NCI-H748 (cell line): ENCODE measurements around the gene TEKT5.
A peak's percentile ranks its signal among the peaks of the same experiment; 100 is the strongest.
"Not testable (repeated sequence)": the region's sequence is repeated elsewhere in the genome, so short reads cannot be mapped to it uniquely, and the experiment has no call there.

Experiments used
- DNase-seq: peaks from one replicate; lab custom pipeline; 2025; ENCODE audit not compliant: unreplicated experiment; lab: John Stamatoyannopoulos, UW

The TEKT5 gene

GRCh38 chr16:10637337-10638037 is 57.2 kb downstream of the TEKT5 start:
- DNase-seq, result no peak

DNA sequence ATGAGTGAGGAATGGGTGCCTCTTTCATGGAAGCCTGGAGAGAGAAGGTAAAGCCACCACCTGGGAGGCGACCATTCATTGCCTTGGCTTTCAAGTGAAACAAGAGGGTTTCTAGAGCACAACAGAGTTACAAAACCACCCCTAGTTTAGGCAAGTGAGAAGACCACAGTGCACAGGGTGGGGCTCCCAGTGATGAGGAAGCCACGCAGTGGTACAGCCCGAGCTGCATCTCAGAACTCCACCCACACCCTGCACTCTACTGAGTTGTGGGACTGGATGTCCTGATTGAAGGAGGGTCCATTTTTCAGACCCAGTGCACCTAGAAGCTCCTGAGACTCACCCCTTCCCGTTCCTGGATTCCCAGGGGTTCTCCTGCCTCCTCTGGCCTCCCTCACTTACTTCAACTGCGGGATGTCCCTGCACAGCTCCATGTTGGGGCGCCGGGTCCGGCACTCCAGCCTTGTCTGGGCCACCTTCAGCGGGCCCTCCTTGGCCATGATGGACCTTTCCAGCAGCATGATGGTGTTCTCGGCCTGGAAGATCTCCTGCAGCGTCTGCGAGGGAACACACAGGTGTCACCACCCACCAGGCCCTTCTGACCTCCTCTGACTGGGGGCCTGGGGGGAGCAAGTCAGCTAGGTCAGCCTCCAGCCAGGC is 59.2 kb downstream of the TEKT5 start:
- no peak for DNase-seq

GRCh38 chr16:10633429-10633828 is 61.3 kb downstream of the TEKT5 start:
- not testable (repeated sequence) for DNase-seq

DNA sequence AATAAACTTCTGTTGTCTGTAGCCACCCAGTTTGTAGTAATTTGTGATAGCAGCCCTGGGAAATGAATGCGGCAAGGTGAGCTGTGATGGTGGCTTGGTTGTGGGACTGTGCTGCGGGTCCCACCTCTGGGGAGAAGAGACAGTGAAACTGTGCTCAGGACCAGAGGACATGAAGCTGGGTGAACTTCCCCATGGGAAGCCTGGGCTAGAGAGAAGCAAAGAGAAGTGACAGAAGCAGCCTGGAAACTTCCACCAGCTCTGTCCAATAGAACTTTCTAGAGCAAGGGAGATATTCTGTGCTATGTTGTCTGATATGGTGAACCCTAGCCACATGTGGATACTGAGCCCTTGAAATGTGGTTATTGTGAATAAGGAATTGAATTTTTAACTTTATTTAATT is 62.8 kb downstream of the TEKT5 start:
- DNase-seq, result no peak

DNA sequence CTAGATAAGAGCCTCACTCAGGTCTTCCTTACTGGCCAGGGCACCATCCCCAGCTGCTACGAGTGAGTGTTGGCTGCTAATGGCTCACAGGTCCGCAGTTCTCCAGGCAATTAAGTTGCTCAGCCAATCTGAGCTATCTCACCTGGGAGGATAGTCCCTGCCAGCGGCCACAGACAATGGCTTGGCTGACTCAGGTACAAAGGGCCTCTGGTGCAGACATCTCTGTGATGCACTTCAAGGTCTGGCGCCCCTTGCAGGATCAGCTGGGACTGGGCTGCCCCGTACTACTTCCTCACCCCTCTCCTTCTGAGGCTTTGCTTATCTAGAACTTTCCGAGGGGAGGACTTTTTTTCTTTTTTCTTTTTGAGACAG is 65.2 kb downstream of the TEKT5 start:
- peak; percentile 3 for DNase-seq

- no peak for DNase-seq
Measured at GRCh38 chr16:10625595-10626357, 69.0 kb downstream of the TEKT5 start.

GRCh38 chr16:10624527-10624926 is 70.2 kb downstream of the TEKT5 start:
- peak; percentile 7 for DNase-seq

DNA sequence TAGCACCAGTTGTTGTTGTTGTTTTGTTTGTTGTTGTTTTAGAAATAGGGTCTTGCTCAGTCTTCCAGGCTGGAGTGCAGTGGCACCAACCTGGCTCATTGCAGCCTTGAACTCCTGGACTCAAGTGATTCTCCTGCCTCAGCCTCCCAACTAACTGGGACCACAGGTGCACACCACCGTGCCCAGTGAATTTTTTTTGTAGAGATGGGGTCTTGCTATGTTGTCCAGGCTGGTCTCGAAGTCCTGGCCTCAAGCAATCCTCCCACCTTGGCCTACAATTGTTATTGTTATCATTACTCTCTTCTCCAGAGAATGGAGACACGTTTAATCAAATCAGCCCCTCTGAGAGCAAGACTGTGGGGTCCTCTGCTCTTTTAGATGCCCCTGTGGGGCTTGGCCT is 71.7 kb downstream of the TEKT5 start:
- DNase-seq, result no peak

DNA sequence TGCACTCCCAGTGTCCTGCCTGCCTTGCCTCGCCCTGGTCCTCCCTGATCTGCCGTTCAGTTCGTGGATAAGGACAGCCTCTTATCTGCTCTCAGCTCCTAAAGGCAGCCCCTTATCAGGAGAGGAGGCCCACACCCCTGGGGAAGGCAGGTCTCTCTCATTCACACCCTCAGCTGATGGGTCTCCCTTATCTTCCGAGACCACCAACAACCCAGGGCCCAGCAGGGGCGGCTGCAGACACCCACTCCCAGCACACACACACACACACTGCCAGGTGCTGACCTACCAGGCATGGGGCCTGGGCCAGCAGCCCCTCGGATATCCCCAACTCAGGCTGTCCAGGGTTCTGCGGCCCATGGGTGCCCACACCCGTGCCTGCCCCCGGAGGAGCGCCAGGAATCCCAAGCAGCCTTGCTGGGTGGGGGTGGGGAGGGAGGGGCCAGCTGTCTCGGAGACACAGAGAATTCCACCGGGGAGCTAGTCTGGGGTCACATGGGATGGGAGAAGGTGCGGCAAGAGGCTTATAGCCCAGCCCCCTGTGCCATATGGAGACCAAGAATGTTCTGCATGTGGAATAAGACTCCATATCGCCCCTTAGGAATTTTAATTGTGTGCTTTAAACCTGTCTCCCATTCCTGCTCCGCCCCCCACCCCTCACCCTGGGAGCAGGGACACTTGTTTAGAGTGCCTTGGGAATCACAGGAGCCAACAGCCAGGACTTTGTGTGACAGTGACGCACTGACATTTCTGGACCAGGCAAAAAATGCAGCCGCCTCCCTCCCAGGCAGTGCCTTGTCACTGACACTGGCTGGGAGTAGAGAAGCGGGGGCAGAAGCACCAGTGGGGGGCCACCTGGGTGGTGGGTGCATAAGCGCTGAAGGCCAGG is 72.5 kb downstream of the TEKT5 start:
- DNase-seq, result no peak

DNA sequence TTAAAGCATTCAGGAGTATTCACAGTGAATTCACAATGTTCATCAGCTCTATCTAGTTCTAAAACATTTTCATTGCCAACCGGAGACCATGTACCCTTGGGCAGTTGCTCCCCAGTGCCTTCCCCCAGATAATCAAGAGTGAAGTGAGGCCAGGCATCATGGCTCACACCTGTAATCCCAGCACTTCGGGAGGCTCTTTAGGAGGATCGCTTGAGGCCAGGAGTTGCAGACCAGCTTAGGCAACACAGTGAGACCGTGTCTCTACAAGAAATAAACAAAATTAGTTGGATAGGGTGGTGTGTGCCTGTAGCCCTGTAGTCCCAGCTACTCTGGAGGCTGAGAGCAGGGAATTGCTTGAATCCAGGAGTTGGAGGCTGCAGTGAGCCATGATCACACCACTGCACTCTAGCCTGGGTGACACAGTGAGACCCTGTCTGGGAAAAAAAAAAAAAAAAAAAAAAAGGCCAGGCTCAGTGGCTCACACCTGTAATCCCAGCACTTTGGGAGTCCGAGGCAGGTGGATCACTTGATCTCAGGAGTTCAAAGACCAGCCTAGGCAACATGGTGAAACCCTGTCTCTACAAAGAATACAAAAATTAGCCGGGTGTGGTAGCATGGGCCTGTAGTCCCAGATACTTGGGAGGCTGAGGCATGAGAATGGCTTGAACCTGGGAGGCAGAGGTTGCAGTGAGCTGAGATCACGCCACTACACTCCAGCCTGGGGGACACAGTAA is 73.3 kb downstream of the TEKT5 start:
- DNase-seq, result not testable (repeated sequence)

- DNase-seq, result no peak
Measured at GRCh38 chr16:10620120-10620519, 74.6 kb downstream of the TEKT5 start.

- DNase-seq, result peak; percentile 65
Measured at GRCh38 chr16:10619271-10619849, 75.4 kb downstream of the TEKT5 start.

DNA sequence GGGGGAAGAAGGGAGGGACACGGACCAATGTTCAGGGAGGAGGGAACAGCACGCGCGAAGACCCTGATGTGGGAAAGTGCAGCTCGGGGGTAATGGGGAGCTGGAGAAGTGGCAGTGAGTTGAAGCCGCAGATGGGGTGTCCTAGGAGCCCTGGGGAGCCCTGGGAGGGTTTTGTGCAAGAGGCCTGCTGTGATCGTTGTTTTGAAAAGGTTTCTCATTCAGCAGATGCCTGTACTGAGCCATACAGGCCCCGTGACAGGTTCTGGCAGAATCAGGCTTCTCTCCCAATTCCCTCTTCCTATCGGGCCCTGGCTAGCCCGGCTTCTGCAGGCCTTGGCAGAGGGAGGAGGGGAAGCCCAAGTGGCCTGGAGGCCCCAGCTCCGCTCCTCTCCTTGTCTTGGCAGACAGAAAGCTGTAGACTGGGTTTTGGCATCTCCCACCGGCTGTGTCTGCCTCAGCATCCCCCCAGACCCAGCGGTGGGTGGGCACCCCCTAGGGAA is 76.0 kb downstream of the TEKT5 start:
- DNase-seq, result no peak

GRCh38 chr16:10617662-10618420 is 76.9 kb downstream of the TEKT5 start:
- peak; percentile 65 for DNase-seq

DNA sequence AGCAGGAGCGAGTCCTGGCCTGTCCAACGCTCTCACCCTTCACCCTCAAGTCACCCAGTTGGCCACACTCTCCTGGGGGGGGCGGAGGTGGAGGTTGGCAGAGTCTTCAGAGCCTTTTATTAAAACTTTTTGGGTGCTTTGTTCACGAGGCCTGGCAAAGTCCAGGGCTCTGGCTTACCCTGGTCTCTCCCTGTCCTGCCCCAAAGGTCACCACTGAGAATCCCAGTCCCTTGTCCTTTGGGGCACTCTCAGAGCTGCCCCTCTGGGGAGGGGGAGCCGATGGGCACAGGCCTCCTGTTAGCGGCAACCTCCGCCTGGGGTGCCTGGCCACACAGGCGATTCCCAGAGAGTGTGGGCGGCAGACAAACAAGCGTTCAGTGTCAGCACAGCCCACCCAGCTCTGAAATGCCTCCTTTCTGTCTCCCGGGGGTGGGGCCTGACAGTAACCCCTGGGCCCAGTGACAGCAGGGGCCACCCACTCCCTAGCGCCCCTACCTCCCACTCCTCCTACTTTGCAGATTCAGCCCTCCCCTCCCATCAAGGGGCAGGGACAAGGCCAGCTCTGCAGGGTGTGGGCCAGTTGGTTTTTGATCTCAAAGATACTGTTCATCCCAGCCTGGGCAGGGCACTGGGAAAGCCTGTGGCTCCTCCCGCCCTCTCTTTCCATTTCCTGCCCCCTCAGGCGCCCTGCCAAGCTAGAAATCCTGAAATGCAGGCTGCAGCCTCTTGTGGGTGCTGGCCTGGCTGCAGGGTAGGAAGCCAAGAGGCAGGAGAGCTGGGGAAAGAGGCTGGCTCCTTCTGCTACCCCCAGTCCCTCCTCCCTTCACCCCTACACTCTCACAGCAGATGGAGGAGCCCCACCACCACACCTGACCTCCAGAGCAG is 77.7 kb downstream of the TEKT5 start:
- peak; percentile 52 for DNase-seq

DNA sequence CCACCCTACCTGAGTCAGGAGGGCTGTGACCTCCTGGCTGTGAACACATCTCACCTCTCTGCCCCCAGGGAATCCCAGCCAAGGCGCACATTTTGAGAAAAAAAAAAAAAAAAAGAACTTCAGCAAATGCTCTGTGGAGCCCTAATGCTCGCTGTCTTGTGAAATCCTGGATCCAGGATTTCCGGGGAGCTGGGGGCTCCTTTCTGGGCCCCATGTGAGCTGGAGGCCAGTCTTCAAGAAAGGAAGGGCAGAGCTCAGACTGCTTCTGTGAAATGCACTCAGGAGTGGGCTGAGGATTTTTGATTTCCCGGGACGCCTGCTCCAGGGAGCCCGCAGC is 78.3 kb downstream of the TEKT5 start:
- DNase-seq, result no peak

DNA sequence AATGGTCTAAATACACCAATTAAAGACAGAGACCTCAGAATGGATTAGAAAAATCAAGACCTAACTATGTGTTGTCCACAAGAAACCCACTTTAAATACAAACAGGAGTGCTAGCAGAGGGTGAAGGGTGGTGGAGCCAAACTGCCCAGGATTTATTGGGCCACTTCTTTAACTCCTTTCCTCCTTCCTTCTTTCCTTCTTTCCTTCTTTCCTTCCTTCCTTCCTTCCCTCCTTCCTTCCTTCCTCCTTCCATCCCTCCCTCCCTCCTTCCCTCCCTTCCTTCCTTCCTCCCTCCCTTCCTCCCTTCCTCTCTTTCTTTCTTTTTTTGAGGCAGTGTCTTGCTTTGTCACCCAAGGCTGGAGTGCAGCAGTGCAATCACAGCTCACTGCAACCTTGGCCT is 80.0 kb downstream of the TEKT5 start:
- no peak for DNase-seq

- no peak for DNase-seq
Measured at GRCh38 chr16:10613785-10614485, 80.8 kb downstream of the TEKT5 start.
